GM18502 (cell line): ENCODE data around the gene UBE2Q2.
"Not testable (repeated sequence)": the region's sequence is repeated elsewhere in the genome, so short reads cannot be mapped to it uniquely, and the experiment has no call there.

Experiments used
- ATAC-seq: cut with Tn5 transposase; IDR thresholded peaks from one replicate; pipeline ENCODE4 v1.9.1; 2021; ENCODE audit warnings: mild to moderate bottlenecking; ENCODE audit not compliant: unreplicated experiment, poor library complexity

The UBE2Q2 gene

DNA sequence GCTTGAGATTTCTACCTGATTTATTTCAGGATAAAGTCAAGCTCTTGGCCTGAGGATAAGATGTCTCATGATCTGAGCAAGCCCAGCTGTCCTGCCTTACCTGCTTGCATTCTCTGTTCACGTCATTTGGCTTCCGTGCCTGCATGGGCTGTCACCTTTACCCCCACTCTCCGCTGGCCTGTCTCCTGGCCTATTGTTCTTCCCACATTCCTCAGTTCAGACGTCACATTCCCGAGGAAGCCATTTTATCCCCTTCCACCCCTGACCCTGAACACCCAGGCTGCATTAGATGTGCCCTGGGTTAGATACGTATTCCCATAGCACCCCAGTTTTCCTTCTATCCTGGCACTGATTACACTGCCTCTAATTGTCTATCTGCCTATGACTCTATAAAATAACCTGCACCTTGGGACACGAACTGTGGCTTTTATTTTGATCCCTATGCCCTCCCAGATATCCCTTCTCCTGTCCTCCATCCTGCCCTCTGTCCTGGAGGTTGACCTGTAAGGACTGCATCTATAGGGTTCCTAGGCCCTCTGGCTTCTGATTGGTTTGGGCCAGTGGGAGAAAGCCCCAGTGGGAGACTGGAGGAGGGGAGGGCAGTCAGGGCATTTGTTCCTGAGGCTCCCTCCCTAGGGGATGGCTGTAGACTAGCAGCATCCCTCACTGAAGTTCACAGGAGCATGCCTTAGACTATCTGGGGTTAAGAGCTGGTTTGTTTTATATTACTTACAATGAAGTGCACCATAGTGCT is 19.2 kb upstream of the UBE2Q2 start:
- no peak for ATAC-seq

DNA sequence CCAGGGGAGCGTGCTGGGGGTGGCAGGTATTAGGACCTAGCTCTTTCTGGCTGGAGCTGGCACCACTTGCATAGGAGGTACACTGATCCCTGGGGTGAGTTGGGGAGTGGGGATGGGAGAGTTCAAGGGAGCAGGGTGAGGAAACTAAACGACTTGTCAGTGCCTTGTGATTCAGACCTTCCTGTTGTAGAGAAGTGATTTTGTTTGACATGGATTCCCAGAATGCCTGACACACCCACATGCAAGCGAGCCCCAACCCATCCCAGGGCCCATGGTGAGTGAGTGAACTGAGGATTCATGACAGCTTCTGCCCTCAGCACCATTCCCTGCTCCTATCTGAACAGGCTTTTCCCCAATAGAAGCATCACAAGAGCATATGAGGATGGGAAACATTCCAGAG is 15.6 kb upstream of the UBE2Q2 start:
- ATAC-seq, result no peak

- no peak for ATAC-seq
Observed at GRCh38 chr15:75828429-75828828, 14.8 kb upstream of the UBE2Q2 start.

GRCh38 chr15:75830910-75831805 is 12.1 kb upstream of the UBE2Q2 start:
- no peak for ATAC-seq

GRCh38 chr15:75831806-75832102 is 11.5 kb upstream of the UBE2Q2 start:
- ATAC-seq, result no peak

DNA sequence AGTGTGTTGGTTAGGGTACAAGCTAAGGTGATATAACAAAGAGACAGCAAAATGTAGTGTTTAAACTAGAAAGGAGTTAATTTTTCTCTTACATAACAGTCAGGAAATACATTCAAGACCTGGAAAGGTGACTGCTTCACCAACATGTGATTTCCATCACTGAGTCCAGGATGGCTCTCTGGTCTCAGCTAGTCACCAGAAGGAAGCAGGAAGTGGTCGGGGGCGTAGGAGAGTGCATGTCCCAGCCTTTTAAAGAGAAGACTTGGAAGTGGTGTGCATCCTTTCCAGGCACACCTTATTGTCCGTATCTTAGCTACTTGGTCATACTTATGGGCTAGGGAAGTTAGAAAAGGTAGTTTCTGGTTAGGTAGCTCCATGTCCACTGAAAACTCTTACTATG is 11.1 kb upstream of the UBE2Q2 start:
- no peak for ATAC-seq

DNA sequence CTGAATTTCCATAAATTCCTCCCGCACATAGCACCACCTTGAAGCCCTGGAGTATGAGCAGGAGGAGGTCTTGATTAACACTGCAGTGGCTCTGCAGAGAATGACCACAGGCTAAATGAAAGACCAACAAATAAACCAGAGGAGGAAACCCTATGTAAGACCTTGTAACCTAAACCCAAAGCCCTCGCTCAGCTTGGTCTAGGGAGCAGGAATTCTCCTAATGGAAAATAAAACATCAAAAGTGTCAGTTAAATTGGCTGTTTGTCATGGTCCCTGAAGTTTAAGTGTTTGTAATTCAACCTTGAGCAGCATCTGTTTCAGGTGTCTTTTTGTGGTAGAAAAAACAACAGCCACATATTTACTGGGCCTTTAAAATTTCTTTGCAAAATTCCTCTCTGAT is 9.2 kb upstream of the UBE2Q2 start:
- no peak for ATAC-seq

DNA sequence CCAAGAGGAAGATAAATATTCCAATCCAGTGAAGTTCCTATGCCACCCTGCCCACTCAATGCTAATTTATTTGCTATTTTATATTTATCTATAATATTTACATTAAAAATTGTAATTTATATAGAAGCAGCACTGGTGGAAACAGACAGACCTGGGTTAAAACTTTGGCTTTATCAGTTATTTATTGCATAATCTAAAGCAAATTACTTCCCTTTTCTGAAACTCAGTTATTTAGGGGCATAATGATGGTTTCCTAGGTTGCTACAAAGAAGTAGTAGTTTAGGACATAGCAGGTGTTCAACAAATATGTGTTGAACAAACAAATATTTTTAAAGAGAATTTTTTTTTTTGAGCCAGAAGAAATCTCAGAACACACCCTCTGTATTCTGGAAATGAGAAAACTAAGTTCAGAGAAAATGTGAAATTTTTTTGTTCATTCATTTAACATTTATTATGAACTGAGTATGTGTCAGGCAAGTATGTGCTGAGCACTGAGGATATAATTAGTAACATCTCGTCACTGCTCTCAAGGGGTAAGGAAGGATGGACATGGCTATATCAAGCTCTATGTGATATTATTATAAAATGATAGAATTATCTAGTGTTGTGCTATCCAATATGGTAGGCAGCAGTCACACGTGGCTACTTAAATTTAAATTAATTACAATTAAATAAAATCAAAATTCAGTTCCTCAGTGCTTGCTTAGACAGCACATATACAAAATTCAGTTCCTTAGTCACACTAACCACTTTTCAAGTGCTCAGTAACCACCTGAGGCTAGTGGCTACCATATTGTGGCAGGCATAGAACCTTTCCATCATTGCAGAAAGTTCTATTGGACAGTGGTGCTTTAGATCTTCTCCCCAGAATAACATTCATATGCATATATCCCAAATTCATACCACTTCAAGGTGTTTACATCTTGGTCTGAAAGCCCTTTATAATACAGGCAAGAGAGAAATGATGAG is 7.0 kb upstream of the UBE2Q2 start:
- peak; percentile 10 for ATAC-seq

DNA sequence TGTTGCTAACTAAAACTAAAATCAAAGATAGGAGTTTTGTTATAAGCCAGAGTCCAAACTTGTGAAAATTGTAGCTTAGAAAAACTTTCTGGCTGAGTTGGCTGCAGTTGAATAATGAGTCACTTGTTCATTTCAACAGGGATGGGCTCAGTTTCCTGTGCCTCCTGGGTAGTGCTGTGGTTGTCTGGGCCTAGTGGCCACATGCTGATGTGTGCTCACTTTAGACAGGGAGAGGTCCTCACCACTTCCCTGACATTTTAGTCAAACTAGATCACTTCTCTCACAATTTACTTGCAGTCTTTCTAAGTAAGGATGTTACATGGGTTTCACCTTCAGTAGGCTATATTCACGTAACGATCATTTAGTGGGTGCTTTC is 6.3 kb upstream of the UBE2Q2 start:
- peak; percentile 81 for ATAC-seq

GRCh38 chr15:75840659-75841058 is 2.6 kb upstream of the UBE2Q2 start:
- ATAC-seq, result no peak

- ATAC-seq, result no peak
Observed at GRCh38 chr15:75841626-75842025, 1.6 kb upstream of the UBE2Q2 start.

DNA sequence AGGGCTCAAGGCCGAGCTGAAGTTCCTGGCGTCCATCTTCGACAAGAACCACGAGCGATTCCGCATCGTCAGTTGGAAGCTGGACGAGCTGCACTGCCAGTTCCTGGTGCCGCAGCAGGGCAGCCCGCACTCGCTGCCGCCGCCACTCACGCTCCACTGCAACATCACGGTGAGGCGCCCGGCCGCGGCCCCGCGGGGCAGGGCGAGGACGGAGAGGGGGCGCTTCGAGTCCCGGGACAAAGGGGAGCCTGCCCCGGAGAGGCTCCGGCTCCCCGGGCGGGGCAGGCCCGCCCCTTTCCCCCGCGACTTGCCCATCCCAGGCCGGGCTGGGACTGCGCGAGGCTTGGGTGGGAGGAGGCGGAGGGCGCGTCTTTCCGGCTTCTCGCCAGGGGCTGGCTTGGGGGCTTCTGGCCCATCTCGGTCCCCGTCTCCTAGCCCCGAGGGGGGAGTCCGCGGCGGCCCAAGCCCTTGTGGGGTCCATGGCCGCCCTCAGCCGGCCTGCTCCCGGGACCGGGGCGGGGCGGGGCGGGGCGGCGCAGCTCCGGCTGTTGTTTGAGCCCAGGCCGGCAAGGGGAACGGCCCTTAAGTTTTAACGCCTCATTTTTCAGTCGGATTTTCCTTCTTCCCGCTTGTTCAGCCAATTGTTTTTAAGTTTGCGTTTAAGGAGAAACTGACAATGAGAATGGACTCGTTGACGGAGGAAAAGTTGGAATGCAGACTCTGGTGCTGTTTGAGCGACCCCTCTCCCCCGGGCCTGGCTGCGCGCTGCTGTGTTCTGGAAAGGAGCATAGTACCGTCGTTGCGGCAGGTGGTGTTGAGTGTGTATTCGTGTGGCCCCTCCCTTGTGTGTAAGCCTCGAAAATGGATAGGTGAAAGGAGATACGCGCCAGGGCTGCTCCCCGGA is 683 bp downstream of the UBE2Q2 start:
- ATAC-seq, result peak; percentile 53

- no peak for ATAC-seq
Observed at GRCh38 chr15:75844629-75845335, 1.5 kb downstream of the UBE2Q2 start.

DNA sequence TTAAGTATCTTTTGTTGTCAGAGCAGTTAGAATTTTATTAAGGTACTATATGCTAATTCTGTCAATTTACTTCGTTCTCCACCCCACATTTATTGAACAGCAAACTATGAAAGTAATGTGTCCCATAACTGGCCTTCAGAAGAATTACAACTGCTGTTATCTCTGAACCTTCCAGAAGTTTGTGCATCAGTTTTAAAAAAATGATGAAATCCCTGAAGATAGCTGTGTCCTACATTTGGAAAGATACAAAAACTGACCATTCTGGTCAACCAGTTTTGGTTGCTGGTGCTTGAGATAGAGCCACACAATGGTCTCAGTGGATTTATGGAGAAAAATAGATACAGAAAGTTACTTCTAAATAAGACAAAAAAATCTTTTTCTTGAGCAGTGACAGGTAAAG is 5.9 kb downstream of the UBE2Q2 start:
- ATAC-seq, result no peak

- no peak for ATAC-seq
Observed at GRCh38 chr15:75850708-75851107, 7.5 kb downstream of the UBE2Q2 start.

DNA sequence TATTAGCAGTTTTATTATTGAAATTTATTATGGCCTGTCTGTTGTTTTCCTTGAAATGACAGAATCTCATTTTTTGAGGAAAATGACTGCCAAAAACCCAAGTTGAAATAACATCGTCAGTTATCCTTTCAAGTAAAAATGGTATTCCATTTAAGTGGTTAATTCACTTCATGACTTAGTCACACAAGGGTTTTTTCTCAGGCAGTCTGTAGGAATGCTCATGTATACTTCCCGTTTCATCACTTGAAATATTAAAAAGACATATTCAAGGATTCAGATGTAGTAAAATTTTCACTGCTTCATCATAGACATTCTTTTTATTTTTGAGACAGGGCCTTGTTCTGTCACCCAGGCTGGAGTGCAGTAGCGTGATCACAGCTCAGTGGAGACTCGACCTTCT is 8.3 kb downstream of the UBE2Q2 start:
- not testable (repeated sequence) for ATAC-seq

- ATAC-seq, result no peak
Observed at GRCh38 chr15:75857886-75858285, 14.6 kb downstream of the UBE2Q2 start.

DNA sequence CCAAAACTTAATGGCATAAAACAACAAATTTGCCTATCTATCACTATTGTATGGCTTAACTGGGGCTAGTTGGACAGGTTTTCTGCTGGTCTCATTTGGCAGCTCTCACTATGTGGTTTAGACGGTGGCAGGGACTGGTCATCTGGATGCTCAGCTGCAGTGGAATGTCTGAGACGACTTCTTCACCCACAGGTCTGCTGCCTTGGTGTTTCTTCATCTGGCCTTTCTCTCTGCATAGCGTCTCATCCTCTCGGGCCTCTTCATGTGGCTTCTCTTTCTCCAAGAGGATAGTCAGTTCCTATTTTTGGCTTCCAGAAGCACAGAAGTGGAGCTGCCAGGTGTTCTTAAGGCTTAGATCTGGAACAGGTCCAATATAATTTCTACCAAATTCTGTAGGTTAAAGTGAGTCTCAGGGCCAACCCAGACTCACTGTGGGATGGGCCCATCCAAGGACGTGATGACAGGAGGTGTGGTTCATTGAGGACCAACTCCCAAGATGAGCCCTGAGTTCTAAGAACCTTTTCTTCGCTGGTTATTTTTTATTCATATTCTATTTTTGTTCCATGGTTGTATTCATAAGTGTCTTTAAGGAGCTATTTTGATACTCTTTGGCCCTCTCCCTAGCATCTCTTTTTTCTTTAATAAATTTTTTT is 18.6 kb downstream of the UBE2Q2 start:
- ATAC-seq, result no peak

GRCh38 chr15:75862796-75863195 is 19.5 kb downstream of the UBE2Q2 start:
- ATAC-seq, result no peak
